Activated naive CD8-positive, alpha-beta T cell treated with anti-CD3 and anti-CD28 coated beads for 36 hours (primary cell): Measurements from ENCODE around the gene HOXB7. TPM values are rescaled to one million over a fixed set of nuclear protein-coding genes. Genes with fewer than 3 reads are reported as not detected.

Experiments
- DNase-seq: peaks from one replicate; pipeline ENCODE4 v3.0.0; 2021
- H3K27ac Mint-ChIP-seq: one replicate; pipeline ENCODE4 v1.8.0; 2022; ENCODE audit warnings: mild to moderate bottlenecking, moderate library complexity, mixed read lengths
- H3K27me3 Mint-ChIP-seq: one replicate; pipeline ENCODE4 v1.8.0; 2022; ENCODE audit warnings: mild to moderate bottlenecking, mixed read lengths
- H3K36me3 Mint-ChIP-seq: one replicate; pipeline ENCODE4 v1.8.0; 2021; ENCODE audit warnings: mild to moderate bottlenecking, mixed read lengths
- H3K4me1 Mint-ChIP-seq: one replicate; pipeline ENCODE4 v1.8.0; 2021; ENCODE audit warnings: mixed read lengths
- H3K4me3 Mint-ChIP-seq: one replicate; pipeline ENCODE4 v1.8.0; 2022; ENCODE audit warnings: mild to moderate bottlenecking, moderate library complexity, mixed read lengths
- H3K9me3 Mint-ChIP-seq: one replicate; pipeline ENCODE4 v1.8.0; 2022; ENCODE audit warnings: mixed read lengths
- total RNA-seq, 2 experiments: library from RNA; stranded (reverse); gene quantifications; one replicate each; pipeline ENCODE4 v1.2.3, GENCODE V29; 2021

Gene HOXB7
- total RNA-seq, 2 experiments from 2014 or later: 0.62 to 1.4 TPM

DNA sequence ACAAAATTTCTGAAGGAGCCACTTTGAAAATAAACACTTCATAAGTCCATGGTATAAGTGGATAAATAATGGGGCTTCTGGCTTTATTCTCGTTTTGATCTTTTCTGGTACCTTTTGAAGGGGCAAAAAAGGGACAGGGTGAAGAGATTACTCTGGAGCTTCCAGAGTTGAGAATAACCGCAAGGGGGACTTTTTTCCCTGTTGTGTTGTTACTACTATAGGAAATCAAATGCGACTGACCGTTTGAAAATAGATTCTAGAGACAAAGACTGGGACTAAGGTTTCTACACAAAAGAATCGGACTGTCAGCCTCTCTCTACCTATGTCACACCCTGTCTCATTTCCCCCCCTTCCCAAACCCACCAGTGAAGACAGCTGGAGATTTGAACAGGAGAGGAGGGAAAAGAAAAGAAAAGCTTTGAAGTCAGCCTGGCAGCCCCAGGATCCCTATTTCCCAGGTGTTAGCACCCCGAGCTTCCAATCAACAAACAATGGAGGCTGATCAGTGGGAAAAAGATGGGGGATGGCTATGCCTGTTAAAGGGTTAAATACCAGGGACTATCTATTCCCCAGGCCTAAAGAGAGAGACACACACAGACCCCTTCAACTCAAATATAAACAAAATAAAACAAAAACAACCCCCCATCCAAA lies 41.0 kb downstream of the HOXB7 start:
- H3K27me3 Mint-ChIP-seq: peaks cover 3% of the 10 kb centered on the region
- DNase-seq: no peak
- H3K4me1 Mint-ChIP-seq: no peaks in the 10 kb centered on the region
- no peak overlapping the region for H3K4me3 Mint-ChIP-seq
- no peak overlapping the region for H3K27ac Mint-ChIP-seq
- no peaks in the 10 kb centered on the region for H3K36me3 Mint-ChIP-seq
- no peaks in the 10 kb centered on the region for H3K9me3 Mint-ChIP-seq

DNA sequence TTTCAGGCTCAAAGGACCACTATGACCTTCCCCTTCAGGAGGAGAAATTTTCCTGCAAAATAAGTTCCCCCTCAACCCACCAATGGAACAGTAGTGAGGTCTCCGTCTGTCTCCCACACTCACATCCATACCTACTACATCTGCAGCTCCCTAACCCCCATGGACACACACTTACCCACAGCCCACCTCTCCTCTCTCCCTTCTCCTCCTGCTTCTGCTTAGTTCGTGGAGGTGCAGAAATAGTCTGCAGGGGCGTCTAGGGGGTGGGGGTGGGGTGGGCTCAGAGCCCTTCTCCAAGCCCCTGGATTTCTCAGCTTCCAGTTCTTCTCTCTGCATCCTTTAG lies 41.6 kb downstream of the HOXB7 start:
- no peak for DNase-seq
- Mint-ChIP-seq H3K4me3 (no peak overlapping the region), H3K4me1 (no peaks in the 10 kb centered on the region), H3K36me3 (no peaks in the 10 kb centered on the region), H3K27me3 (peaks cover 1% of the 10 kb centered on the region), H3K9me3 (no peaks in the 10 kb centered on the region), H3K27ac (no peak overlapping the region)

DNA sequence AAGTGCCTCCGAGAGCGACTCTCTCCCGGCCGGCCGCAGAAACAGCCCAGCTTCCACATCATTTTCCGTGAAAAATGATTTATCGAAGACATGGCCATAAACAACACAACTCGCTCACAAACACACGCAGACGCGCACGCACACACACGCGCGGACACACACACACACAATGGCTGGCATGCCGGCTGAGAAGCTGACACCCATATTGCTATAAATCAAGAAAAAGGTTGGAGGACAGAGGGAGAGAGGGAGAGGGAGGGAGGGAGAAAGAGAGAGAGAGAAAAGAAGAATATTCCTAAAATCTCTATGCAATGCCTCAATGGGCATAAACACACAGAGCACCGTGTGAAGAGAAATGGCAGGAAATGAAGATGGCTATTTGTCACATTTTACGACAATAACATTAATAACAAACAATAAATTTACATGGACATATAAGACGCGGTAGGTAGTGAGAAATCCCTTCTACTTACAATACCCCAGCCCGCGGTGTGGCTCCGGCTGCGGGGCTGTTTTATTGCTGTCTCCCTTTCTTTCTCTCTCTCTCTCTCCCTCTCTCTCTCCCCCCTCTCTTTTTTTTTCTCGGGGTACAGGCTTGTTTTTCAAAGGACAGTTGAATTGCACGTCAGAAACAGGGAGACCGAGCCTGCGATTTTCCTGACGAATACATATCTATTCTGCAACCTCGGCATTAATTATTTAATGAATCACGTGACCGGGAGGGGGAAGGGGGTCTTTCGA lies 42.1 kb downstream of the HOXB7 start:
- Mint-ChIP-seq H3K27ac (no peak overlapping the region), H3K27me3 (peaks cover 3% of the 10 kb centered on the region), H3K4me1 (peaks cover 1% of the 10 kb centered on the region), H3K4me3 (peak overlapping the region; percentile 9), H3K9me3 (no peaks in the 10 kb centered on the region), H3K36me3 (no peaks in the 10 kb centered on the region)
- no peak for DNase-seq

DNA sequence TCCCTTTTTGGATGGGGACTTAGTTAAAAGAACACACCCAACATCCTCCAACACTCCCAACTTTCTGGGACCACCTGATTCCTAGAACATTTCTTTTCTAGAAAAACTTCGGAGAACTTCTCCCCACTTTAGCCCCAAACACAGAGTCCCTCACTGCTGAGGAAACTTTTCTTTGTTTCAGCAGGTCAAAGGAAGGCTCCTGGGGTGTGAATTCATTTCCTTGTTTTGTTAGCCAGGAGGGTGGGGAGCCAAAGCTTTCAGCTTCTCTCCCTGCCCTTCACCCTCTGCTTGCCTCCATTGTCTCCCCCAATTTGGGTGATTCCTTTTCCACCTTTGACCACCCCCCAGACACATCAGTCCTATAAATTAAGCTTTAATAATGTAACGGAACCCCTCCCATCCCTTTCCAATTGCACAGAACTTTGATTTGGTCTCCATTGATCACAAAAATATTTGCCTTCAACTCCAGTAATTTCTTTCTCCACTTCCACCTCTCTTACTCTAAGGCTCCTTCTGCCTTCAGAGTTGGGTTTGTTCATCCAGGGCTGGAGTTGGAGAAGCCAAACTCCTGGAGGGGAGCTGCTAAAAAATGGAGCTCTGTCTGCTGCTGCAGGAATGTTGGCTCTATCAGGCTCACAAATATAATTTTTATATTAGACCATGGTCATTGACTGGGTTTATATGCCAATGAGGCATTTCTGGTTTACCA lies 43.0 kb downstream of the HOXB7 start:
- Mint-ChIP-seq H3K27me3 (peaks cover 9% of the 10 kb centered on the region), H3K4me3 (no peak overlapping the region), H3K27ac (no peak overlapping the region), H3K4me1 (peaks cover 1% of the 10 kb centered on the region), H3K36me3 (no peaks in the 10 kb centered on the region), H3K9me3 (no peaks in the 10 kb centered on the region)
- DNase-seq: no peak

DNA sequence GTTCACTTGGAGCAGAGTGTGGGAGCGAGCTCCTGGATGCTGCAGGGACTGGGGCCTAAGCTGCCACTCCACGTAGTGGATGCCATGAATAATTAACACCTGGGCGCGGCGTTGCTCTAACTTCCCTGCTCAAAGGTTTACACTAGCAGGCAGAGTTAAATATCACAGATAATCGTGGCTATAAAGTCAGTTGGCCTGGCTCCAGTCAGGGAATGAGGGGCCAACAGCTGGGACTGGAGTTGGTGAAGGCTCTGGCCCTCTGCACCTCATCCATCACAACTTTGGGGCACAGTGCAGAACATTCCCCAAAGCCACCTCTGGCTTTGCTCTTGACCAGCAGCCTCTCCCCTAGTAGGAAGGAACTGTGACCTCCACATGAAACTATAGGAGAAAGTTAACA lies 43.6 kb downstream of the HOXB7 start:
- Mint-ChIP-seq H3K36me3 (no peaks in the 10 kb centered on the region), H3K27ac (no peak overlapping the region), H3K27me3 (peaks cover 14% of the 10 kb centered on the region), H3K4me1 (peaks cover 1% of the 10 kb centered on the region), H3K9me3 (no peaks in the 10 kb centered on the region), H3K4me3 (no peak overlapping the region)
- DNase-seq: no peak

DNA sequence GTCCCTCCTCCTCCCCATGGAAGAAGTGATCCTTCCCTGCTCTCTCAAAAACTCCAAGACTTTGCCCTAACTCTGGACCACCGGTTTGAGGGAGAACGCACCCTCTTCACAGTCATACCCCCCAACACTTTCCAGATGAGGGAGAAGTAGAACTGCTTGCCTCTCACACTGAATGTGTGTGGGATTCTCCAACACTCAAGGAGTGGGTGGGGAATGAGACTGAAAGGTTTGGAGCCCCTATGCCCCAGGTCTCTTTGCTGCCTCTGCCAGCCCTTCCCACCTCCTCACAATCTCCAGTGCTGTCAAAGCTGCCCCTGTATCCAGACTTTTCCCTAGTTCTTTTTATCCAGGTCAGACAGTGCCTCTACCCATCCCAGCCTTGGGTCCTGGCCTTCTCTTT lies 44.1 kb downstream of the HOXB7 start:
- Mint-ChIP-seq H3K27me3 (peaks cover 14% of the 10 kb centered on the region), H3K4me1 (peaks cover 2% of the 10 kb centered on the region), H3K9me3 (no peaks in the 10 kb centered on the region), H3K36me3 (no peaks in the 10 kb centered on the region), H3K27ac (no peak overlapping the region), H3K4me3 (no peak overlapping the region)
- no peak for DNase-seq

DNA sequence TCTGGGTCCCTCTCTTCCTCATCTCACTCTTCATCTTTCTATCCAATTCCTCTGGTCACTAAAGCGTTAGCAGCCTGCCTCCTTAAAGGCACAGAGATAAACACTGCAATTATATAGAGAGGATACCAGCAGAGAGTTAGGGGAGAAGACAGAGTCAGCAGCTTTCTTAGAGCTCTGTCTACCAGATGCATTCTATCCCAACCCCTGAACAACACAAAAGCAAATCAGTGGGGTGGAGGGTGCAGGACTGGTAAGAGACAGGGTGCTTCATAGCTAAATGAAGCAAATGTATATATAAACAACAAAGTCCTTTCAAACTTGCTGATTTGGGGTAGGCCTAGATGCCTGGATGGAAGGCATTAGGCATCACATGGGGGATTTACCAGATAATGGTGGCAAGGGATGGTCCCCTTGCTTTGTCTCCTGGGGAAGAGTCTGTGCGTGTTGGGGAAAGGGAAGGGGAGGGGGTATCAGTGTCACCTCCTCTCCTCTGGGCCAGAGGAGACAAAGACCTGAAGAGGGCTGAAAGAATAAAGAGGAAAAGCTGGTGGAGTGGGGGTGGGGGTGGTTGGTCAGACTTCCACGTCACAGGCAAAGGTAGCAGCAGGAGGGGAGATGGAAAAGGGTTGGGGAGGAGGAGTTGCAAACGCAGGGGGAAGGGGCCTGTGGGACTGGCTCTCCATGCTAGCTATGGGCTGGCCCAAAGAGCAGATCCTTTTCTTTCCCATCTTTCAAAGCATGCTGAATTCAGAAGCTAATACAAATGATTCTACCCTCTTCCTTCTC lies 44.7 kb downstream of the HOXB7 start:
- Mint-ChIP-seq H3K27ac (no peak overlapping the region), H3K4me3 (no peak overlapping the region), H3K4me1 (peaks cover 8% of the 10 kb centered on the region), H3K9me3 (no peaks in the 10 kb centered on the region), H3K27me3 (peaks cover 14% of the 10 kb centered on the region), H3K36me3 (no peaks in the 10 kb centered on the region)
- no peak for DNase-seq

DNA sequence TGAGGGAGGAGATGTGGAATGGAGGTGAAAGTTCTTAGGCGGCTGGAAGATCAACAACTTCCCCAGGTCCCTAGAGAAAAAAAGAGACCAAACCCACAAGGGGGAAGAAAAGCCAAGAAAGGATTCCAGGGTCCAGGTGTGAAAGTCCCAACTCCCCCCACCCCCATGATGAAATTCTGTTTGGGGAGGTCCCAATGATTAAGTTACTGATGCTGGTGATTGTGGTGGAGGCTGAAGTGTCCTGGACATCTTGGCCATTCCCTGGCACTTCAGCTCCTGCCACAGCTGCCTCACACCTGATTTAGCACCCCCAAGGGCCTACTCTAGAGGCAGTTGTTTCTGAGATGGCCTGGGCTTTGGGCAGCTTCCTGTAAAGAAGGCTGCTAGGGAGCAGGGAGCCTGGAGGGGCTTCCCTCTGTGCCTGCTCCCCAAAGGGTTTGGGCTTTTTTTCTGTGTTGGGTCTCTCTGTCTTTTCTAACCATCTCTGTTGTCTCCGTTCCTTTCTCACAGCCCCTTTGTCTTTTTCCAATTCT lies 45.7 kb downstream of the HOXB7 start:
- no peak overlapping the region for H3K27ac Mint-ChIP-seq
- no peak for DNase-seq
- no peak overlapping the region for H3K4me3 Mint-ChIP-seq
- no peaks in the 10 kb centered on the region for H3K9me3 Mint-ChIP-seq
- peaks cover 14% of the 10 kb centered on the region for H3K27me3 Mint-ChIP-seq
- peaks cover 9% of the 10 kb centered on the region for H3K4me1 Mint-ChIP-seq
- H3K36me3 Mint-ChIP-seq: no peaks in the 10 kb centered on the region

DNA sequence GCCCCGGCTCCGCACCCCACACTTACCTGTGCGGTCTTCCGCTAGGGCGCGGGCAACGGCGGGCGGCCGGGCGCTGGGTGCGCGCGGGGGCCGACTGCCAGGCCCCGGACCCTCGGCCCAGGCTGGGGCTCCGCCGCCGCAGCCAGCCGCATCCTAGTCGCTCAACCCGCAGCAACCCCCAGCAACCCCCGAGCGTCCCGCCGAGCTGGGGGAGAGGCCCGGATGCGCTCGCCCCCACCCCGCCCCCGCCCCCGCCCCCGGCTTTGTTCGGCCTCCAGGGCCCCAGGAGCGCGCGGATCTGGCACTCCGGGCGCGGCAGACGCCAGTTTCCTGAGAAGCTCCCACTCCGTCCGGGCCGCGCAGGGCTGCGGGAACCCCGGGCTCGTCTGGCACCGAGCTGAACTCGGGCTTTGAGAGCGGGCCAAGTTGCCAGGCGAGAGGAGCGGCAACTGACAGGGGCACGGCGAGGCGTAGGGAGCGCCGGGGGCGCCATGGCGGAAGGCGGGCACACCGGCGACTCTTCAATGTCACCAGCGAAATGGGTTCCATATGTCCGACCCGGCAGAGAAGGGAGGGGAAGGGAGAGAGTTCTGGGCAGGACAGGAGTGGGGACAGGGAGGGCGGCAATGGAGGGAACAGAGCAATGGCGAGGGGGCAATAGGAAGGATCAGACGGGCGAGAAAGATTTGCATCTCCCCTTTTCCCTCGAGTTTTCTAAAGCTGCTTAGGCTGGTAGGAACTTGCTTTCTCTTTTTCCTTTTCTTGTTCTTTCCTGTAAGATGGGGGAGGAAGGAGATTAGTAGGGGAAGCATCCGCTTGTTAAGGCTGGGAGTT lies 46.4 kb downstream of the HOXB7 start:
- Mint-ChIP-seq H3K36me3 (no peaks in the 10 kb centered on the region), H3K27me3 (peaks cover 14% of the 10 kb centered on the region), H3K27ac (no peak overlapping the region)

DNA sequence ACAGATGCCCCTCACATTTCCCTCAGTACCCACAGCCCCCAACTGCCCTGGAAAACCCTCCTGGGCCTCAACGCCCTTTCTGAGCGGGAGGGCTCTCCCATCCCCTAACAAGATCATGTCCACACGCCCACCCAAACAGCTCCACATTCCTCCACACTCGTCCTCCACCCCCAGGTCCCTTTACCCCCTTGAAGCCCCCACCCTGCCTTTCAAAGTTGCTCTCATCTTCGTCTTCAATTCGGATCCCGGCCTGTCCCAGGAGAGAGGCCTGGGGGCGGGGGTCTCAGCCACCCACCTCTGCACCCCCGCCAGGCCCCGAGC lies 47.0 kb downstream of the HOXB7 start:
- peak overlapping the region; percentile 22 for H3K4me3 Mint-ChIP-seq
- no peaks in the 10 kb centered on the region for H3K9me3 Mint-ChIP-seq
- H3K27me3 Mint-ChIP-seq: peaks cover 14% of the 10 kb centered on the region
- H3K4me1 Mint-ChIP-seq: peaks cover 9% of the 10 kb centered on the region
- H3K27ac Mint-ChIP-seq: no peak overlapping the region
- no peak for DNase-seq
- no peaks in the 10 kb centered on the region for H3K36me3 Mint-ChIP-seq

More for the DNA sequence above, 46.4 kb downstream of the HOXB7 start:
- no peaks in the 10 kb centered on the region for H3K9me3 Mint-ChIP-seq
- no peak for DNase-seq
- peaks cover 9% of the 10 kb centered on the region for H3K4me1 Mint-ChIP-seq
- H3K4me3 Mint-ChIP-seq: no peak overlapping the region

DNA sequence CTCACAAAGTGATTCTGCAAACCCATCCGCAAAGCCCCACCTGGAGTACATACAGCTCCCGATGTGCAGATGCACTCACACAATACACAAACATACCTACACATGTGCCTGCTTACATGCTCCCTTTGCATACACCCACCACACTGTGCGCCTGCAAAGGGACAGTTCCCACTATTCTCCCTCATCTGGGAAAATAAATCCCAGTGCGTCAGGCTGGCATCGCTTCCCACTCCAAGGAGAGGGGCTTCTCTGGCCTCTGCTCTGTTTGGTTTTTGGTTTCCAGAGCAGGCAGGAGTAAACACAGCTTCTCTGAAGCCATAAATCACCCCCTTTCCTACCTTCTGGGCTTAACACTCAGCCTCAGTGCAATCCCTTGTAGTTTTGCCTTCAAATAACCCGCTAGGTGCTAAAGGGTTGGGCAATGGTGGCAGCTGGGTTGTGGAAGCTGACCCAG lies 47.4 kb downstream of the HOXB7 start:
- no peaks in the 10 kb centered on the region for H3K9me3 Mint-ChIP-seq
- no peak overlapping the region for H3K27ac Mint-ChIP-seq
- no peak for DNase-seq
- H3K4me3 Mint-ChIP-seq: peak overlapping the region; percentile 22
- H3K27me3 Mint-ChIP-seq: peaks cover 14% of the 10 kb centered on the region
- peaks cover 9% of the 10 kb centered on the region for H3K4me1 Mint-ChIP-seq
- no peaks in the 10 kb centered on the region for H3K36me3 Mint-ChIP-seq

DNA sequence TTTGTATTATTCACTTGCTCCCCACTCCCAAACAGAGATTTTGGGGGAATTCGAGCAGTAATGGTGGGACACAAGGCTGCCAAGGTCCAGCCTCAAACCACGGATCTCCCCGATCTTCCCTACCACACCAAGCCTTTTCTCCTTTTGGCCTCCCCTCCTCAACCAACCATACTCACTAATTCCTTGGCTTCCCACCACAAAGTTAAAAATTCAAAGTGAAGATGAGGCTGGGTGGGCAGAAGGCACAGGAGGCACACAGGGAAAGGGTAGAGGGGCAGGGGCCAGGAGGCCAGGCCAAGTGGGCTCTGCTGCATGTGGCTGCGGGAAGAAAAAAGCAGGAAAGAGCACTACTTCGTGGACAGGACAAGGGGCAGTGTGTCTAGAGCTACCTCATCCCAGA lies 47.9 kb downstream of the HOXB7 start:
- Mint-ChIP-seq H3K4me1 (peaks cover 9% of the 10 kb centered on the region), H3K36me3 (no peaks in the 10 kb centered on the region), H3K27me3 (peaks cover 16% of the 10 kb centered on the region), H3K27ac (no peak overlapping the region), H3K9me3 (no peaks in the 10 kb centered on the region), H3K4me3 (no peak overlapping the region)
- no peak for DNase-seq

DNA sequence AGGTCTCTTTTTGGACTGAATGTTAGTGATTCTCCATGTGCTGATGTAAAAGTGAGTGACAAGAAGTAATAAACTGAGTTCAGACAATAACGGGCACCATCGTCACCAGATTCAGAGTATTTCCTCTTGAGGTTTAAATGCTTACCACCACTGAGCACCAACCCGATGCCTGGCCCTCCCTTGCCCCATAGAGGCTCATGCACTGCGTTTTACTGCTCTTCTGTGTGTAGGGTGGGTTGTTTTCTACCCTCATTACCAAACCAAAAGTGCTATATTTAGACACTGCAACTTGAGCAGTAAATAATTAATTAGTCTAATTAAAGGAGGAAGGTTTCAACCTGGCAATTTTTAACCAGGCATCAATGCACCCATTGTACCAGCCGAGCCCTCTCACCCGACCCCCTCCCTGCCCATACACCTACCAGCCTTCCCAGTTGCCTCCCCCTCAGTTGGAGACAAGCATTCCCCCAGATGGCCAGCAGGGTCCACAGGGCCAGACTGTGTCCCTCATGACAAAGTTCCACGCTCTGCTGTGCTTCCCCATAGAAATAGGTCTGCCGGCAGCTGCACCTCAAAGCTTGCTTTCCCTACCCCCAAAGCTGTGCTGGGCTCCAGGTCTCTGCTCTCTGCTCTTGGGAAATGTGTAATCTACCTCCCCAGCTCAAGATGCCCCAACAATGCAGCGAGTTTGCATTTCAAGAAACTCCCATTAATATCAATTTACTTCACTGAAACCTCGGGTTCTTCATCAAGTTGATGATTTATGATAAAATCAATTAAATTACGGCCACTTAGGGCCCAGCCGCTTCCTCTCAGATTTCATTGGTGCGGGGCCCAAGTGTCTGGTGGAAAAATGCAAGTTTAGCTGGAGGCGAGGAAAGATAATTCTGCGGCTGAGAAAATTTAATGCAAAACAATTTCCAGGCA lies 48.7 kb downstream of the HOXB7 start:
- no peak overlapping the region for H3K4me3 Mint-ChIP-seq
- peaks cover 19% of the 10 kb centered on the region for H3K27me3 Mint-ChIP-seq
- H3K4me1 Mint-ChIP-seq: peaks cover 9% of the 10 kb centered on the region
- no peak overlapping the region for H3K27ac Mint-ChIP-seq
- no peak for DNase-seq
- no peaks in the 10 kb centered on the region for H3K9me3 Mint-ChIP-seq
- no peaks in the 10 kb centered on the region for H3K36me3 Mint-ChIP-seq
